ENCODE data around the gene TMEM208. TPM values are rescaled to one million over a fixed set of nuclear protein-coding genes. Genes with fewer than 3 reads are reported as not detected.

The TMEM208 gene
- total RNA-seq, 1 donor from 2014 or later, result 21.2 TPM

- FAIRE-seq (no peak), DNase-seq (ENCODE audit: low spot score in 2 of 2) (no peak)
Observed at GRCh38 chr16:67207249-67208091, 19.5 kb upstream of the TMEM208 start.

- FAIRE-seq (no peak), DNase-seq (ENCODE audit: low spot score in 2 of 2) (no peak)
Observed at GRCh38 chr16:67208154-67208896, 18.6 kb upstream of the TMEM208 start.

- FAIRE-seq (no peak), DNase-seq (ENCODE audit: low spot score in 2 of 2) (no peak)
Observed at GRCh38 chr16:67209565-67209964, 17.4 kb upstream of the TMEM208 start.

- FAIRE-seq, result no peak
Observed at GRCh38 chr16:67210069-67210937, 16.6 kb upstream of the TMEM208 start.

GRCh38 chr16:67211674-67212073 lies 15.3 kb upstream of the TMEM208 start:
- FAIRE-seq (no peak), DNase-seq (ENCODE audit: low spot score in 2 of 2) (no peak)

More at GRCh38 chr16:67210069-67210937, 16.6 kb upstream of the TMEM208 start:
- no peak for DNase-seq (ENCODE audit: low spot score in 2 of 2)

GRCh38 chr16:67212766-67213165 lies 14.2 kb upstream of the TMEM208 start:
- DNase-seq (ENCODE audit: low spot score in 2 of 2), result no peak
- FAIRE-seq, result no peak

- no peak for FAIRE-seq
- DNase-seq (ENCODE audit: low spot score in 2 of 2), result no peak
Observed at GRCh38 chr16:67213197-67214019, 13.5 kb upstream of the TMEM208 start.

GRCh38 chr16:67215706-67216105 lies 11.2 kb upstream of the TMEM208 start:
- FAIRE-seq (no peak), DNase-seq (ENCODE audit: low spot score in 2 of 2) (no peak)

- no peak for DNase-seq (ENCODE audit: low spot score in 2 of 2)
- no peak for FAIRE-seq
Observed at GRCh38 chr16:67216612-67217490, 10.1 kb upstream of the TMEM208 start.

GRCh38 chr16:67223992-67224391 lies 2.9 kb upstream of the TMEM208 start:
- no peak for FAIRE-seq
- DNase-seq (ENCODE audit: low spot score in 2 of 2), result no peak

GRCh38 chr16:67226295-67226803 lies 581 bp upstream of the TMEM208 start:
- FAIRE-seq (no peak), DNase-seq (ENCODE audit: low spot score in 2 of 2) (no peak)

- FAIRE-seq (no peak), DNase-seq (ENCODE audit: low spot score in 2 of 2) (no peak)
Observed at GRCh38 chr16:67227567-67227921, 614 bp downstream of the TMEM208 start.

GRCh38 chr16:67228034-67228785 lies 1.3 kb downstream of the TMEM208 start:
- DNase-seq (ENCODE audit: low spot score in 2 of 2), result no peak
- no peak for FAIRE-seq

- FAIRE-seq, result no peak
Observed at GRCh38 chr16:67228905-67229304, 2.0 kb downstream of the TMEM208 start.

GRCh38 chr16:67229906-67230808 lies 3.2 kb downstream of the TMEM208 start:
- DNase-seq (ENCODE audit: low spot score in 2 of 2) (no peak), FAIRE-seq (no peak)

More at GRCh38 chr16:67228905-67229304, 2.0 kb downstream of the TMEM208 start:
- DNase-seq (ENCODE audit: low spot score in 2 of 2), result no peak

GRCh38 chr16:67230809-67231660 lies 4.1 kb downstream of the TMEM208 start:
- no peak for DNase-seq (ENCODE audit: low spot score in 2 of 2)
- no peak for FAIRE-seq
